Lower lobe of right lung (tissue), 2 donors: Measurements from ENCODE around the gene RTRAF. TPM values are rescaled to one million over a fixed set of nuclear protein-coding genes. Genes with fewer than 3 reads are reported as not detected.

Source experiments
- ATAC-seq, 2 donors: fragments of 200-7000 bp; cut with Tn5 transposase; one replicate each; pipeline ENCODE4 v1.9.1; 2020 to 2022; ENCODE audit warnings: mild to moderate bottlenecking in 2 of 2, moderate library complexity in 2 of 2
- DNase-seq: peaks from one replicate; pipeline ENCODE4 v3.0.0-alpha.2; 2020
- H3K27ac ChIP-seq: fragments of 200-600 bp; one replicate; pipeline ENCODE4 v1.8.0; 2022
- H3K27me3 ChIP-seq: fragments of 200-600 bp; one replicate; pipeline ENCODE4 v1.8.0; 2022; ENCODE audit warnings: low read depth
- H3K36me3 ChIP-seq: fragments of 200-600 bp; one replicate; pipeline ENCODE4 v1.8.0; 2022; ENCODE audit warnings: mild to moderate bottlenecking
- H3K4me1 ChIP-seq: fragments of 200-600 bp; one replicate; pipeline ENCODE4 v1.8.0; 2022
- H3K4me3 ChIP-seq: fragments of 200-600 bp; one replicate; pipeline ENCODE4 v1.8.0; 2022; ENCODE audit warnings: mild to moderate bottlenecking
- H3K9me3 ChIP-seq: fragments of 200-600 bp; one replicate; pipeline ENCODE4 v1.8.0; 2022
- CTCF ChIP-seq: fragments of 200-600 bp; IDR thresholded peaks from one replicate; pipeline ENCODE4 v1.8.0; 2022; ENCODE audit warnings: antibody characterized with exemption, mild to moderate bottlenecking
- intact Hi-C: fragments of 100-400 bp; cut with DNase I; formaldehyde crosslinking; loops from one replicate; pipeline ENCODE4 v1.11.0; 2022
- total RNA-seq: library from RNA; stranded (reverse); fragmentation: NEBNext Ultra II Directional; extraction: Animal tissue kit (Norgen Biotek cat#: 25700); gene quantifications from one replicate; pipeline ENCODE4 v1.2.1, GENCODE V29; 2021
- donor health status: DM: no; HTN: yes; CAD: no; lungs with severe emphysema.

Gene RTRAF
- total RNA-seq, 1 donor from 2014 or later = 124 TPM

- no peaks in the 10 kb centered on the region for H3K36me3 ChIP-seq
- ATAC-seq (no peak), DNase-seq (no peak)
- TF ChIP-seq CTCF = no peak
- H3K4me3 ChIP-seq = no peak overlapping the region
- H3K27ac ChIP-seq = no peak overlapping the region
- no peaks in the 10 kb centered on the region for H3K9me3 ChIP-seq
- intact Hi-C loops = no loop called here
- H3K27me3 ChIP-seq = no peaks in the 10 kb centered on the region
- peaks cover 19% of the 10 kb centered on the region for H3K4me1 ChIP-seq
Observed at GRCh38 chr14:52026017-52026660, 36.8 kb downstream of the RTRAF start.

- no peak for TF ChIP-seq CTCF
- DNase-seq (no peak), ATAC-seq (no peak)
- Histone ChIP-seq H3K4me3 (no peak overlapping the region), H3K27me3 (no peaks in the 10 kb centered on the region), H3K4me1 (peaks cover 19% of the 10 kb centered on the region), H3K27ac (no peak overlapping the region), H3K36me3 (no peaks in the 10 kb centered on the region), H3K9me3 (no peaks in the 10 kb centered on the region)
- intact Hi-C loops = no loop called here
Observed at GRCh38 chr14:52026901-52027300, 37.6 kb downstream of the RTRAF start.

GRCh38 chr14:52029881-52030280, 40.5 kb downstream of the RTRAF start:
- Histone ChIP-seq H3K4me3 (no peak overlapping the region), H3K9me3 (no peaks in the 10 kb centered on the region), H3K36me3 (no peaks in the 10 kb centered on the region), H3K27me3 (no peaks in the 10 kb centered on the region), H3K27ac (no peak overlapping the region), H3K4me1 (no peaks in the 10 kb centered on the region)
- DNase-seq = no peak
- no peak for ATAC-seq
- intact Hi-C loops = no loop called here
- no peak for TF ChIP-seq CTCF

GRCh38 chr14:52031781-52032180, 42.4 kb downstream of the RTRAF start:
- DNase-seq (no peak), ATAC-seq (peak; percentile 27 to 37)
- no peaks in the 10 kb centered on the region for H3K27me3 ChIP-seq
- no peak for TF ChIP-seq CTCF
- no peaks in the 10 kb centered on the region for H3K9me3 ChIP-seq
- no peak overlapping the region for H3K27ac ChIP-seq
- no peaks in the 10 kb centered on the region for H3K4me1 ChIP-seq
- H3K4me3 ChIP-seq = no peak overlapping the region
- intact Hi-C loops = no loop called here
- H3K36me3 ChIP-seq = no peaks in the 10 kb centered on the region

- no peaks in the 10 kb centered on the region for H3K4me1 ChIP-seq
- no peak for TF ChIP-seq CTCF
- DNase-seq = no peak
Observed at GRCh38 chr14:52032204-52032801, 43.0 kb downstream of the RTRAF start.

More at GRCh38 chr14:52032204-52032801, 43.0 kb downstream of the RTRAF start:
- intact Hi-C loops = no loop called here
- H3K36me3 ChIP-seq = no peaks in the 10 kb centered on the region
- H3K27me3 ChIP-seq = no peaks in the 10 kb centered on the region
- H3K9me3 ChIP-seq = no peaks in the 10 kb centered on the region
- no peak overlapping the region for H3K4me3 ChIP-seq
- no peak for ATAC-seq
- no peak overlapping the region for H3K27ac ChIP-seq
